GM20431 (cell line): ENCODE data around the gene OR52A5.

Experiments used
- in situ Hi-C: fragments of 300-500 bp; cut with MseI, MboI; formaldehyde crosslinking; loops from one replicate; pipeline ENCODE4 v1.15.0; 2020; ENCODE audit warnings: low sequenced_read_pairs; ENCODE audit not compliant: unreplicated experiment

OR52A5 gene

DNA sequence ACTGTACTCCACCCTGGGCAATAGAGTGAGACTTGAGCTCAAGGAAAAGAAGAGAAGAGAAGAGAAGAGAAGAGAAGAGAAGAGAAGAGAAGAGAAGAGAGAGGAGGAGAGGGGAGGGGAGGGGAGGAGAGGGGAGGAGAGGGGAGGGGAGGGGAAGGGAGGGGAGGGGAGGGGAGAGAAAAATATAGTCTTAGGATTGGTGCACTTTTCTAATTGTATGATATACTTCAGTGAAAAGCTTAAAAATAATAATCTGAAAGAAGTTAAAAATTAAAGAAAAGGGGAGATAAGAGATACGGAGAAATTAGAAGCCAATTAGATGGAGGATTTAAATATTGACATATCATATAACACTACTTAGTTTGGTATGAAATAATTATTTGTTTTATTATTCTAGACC lies 19.3 kb downstream of the OR52A5 start:
- in situ Hi-C loops, result loop anchor here (25.0 kb wide), 1 partner anchor 268 kb away; the partner anchor contains the start of gene OR51M1

DNA sequence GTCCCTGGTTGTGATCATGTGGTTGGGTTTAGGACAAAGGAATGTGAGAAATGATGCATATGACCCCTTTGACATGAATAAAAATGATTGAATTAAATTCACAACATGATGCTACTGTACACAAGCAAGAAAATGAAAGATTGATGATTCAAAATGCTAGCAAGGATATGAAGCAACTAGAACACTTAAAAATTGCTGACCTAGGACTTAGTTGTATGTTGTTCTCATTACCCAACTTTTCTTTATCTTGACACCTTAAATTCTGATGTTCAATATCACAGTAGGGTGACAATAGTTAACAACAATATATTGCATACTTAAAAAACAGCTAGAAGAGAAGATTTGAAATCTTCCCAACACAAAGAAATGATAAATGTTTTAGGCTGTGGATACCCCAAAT lies 20.6 kb downstream of the OR52A5 start:
- in situ Hi-C loops, result loop anchor here (25.0 kb wide), 1 partner anchor 270 kb away; the partner anchor contains the start of gene OR51M1

DNA sequence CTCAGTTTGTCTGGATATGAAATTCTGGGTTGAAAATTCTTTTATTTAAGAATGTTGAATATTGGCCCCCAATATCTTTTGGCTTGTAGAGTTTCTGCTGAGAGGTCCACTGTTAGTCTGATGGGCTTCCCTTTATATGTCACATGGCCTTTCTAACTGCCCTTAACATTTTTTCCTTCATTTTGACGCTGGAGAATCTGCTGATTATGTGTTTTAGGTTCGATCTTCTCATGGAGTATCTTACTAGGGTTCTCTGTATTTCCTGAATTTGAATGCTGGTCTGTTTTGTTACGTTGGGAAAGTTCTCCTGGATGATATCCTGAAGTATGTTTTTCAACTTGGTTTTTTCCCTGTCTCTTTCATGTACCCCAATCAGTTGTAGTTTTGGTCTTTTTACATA lies 22.8 kb downstream of the OR52A5 start:
- in situ Hi-C loops, result loop anchor here (25.0 kb wide), 1 partner anchor 272 kb away; the partner anchor contains the start of gene OR51M1

DNA sequence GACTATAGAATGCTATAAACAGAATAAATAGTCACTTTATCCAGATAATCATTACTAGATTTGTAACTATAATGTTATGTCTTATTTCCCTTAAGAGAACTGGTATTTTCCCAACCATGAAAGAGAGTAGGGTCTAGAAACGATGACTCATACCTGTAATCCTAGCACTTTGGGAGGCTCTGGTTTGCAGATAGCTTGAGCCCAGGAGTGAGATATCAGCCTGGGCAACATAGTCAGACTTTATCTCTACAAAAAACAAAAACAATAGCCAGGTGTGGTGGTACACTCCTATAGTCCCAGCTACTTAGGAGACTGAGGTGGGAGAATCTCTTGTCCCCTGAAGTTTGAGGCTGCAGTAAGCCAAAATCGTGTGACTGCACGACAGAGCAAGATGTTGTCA lies 30.9 kb downstream of the OR52A5 start:
- in situ Hi-C loops, result loop anchor here (25.0 kb wide), 1 partner anchor 280 kb away; the partner anchor contains the start of gene OR51M1

DNA sequence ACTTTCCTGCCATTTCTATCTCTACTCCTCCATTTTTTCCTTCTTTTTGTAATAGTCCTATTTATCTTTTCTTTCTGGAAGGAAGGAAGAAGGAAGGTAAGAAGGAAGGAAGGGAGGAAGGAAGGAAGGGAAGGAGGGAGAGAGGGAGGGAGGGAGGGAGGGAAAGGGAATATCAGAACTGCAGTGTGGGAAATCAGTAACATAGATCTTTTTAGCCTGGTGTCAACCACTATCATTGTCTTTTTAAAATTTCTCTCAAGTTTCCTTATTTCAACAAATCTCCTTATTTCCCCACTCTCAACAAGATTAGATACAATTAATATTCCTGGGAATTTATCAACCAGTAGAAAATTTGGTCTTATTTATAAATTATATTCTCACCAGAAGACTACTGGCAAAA lies 35.1 kb downstream of the OR52A5 start:
- in situ Hi-C loops, result loop anchor here (25.0 kb wide), 1 partner anchor 284 kb away; the partner anchor contains the start of gene OR51M1

DNA sequence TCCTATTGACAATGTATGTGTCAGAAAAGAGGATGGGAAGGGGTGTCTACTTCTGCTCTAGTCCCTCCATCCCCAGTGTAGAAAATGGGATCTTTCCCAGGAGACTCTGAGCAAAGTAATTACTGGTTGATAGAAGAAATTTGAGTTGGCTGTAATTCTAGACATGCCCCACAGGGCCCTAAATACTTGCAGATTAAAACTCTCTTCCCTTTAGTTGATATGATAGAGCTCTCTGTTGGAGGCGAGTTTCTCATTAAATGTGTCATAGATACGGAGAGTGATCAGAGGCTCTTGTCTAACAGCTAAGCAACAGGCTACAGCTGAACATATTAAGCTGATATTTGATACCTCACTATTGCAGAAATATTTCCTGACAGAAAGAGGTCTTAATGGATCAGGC lies 35.9 kb downstream of the OR52A5 start:
- in situ Hi-C loops, result loop anchor here (25.0 kb wide), 1 partner anchor 285 kb away; the partner anchor contains the start of gene OR51M1

DNA sequence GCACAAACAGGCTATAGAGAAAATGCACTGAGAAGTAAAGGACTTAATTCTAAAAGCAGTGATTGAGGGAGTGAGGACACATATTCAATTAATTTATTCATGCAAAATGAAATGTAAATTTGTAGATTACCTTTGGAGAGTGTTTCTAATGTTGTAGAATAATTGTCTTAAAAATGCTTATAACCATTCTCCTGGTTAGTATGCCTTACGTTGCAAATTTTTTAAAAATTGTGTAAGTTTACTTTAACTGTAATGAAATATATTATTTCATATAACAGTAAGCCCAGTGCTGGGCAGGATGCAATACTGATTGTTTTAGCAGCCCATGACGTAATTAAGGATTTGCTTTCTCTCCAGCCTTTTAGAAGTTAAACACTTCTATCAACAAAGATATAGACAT lies 42.1 kb downstream of the OR52A5 start:
- in situ Hi-C loops, result no loop called here

DNA sequence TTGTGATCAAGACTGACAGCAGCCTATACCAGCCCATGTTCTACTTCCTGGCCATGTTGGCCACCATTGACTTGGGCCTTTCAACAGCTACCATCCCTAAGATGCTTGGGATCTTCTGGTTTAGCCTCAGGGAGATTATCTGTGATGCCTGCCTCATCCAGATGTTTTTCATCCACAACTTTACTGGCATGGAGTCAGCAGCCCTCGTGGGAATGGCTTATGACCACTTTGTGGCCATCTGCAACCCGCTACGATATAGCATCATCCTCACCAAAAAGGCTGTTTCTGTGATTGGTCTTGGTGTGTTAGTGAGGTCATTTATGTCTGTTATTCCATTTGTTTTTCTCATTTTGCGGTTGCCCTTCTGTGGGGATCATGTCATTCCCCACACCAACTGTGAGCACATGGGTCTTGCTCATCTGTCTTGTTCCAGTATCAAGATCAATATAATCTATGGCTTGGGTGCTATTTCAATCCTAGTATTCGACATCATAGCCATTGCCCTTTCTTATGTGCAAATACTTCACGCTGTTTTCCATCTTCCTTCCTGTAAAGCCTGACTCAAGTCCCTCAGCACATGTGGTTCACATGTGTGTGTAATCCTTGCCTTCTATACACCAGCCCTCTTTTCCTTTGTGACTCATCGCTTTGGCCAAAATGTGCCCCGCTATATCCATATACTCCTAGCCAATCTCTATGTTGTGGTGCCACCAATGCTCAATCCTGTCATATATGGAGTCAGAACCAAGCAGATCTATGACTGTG lies 45.2 kb downstream of the OR52A5 start:
- in situ Hi-C loops, result no loop called here

DNA sequence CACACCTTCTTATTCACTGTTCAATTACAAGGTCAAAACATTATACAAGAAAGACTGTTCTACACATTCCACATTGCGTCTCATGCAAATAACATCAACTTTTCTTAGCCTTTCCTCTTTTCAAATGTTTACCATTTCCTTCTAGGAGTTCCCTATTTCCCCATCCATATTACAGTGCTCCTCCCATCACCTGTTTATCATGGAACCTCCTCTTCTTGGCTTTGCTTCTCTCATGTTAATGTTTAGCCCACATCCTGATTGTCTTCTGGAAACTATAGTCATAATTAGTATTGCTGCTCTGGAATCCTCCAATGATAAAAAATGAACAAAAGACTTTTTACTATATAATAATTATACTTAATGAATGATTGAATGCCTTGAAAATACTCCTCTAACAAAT lies 47.5 kb downstream of the OR52A5 start:
- in situ Hi-C loops, result no loop called here

DNA sequence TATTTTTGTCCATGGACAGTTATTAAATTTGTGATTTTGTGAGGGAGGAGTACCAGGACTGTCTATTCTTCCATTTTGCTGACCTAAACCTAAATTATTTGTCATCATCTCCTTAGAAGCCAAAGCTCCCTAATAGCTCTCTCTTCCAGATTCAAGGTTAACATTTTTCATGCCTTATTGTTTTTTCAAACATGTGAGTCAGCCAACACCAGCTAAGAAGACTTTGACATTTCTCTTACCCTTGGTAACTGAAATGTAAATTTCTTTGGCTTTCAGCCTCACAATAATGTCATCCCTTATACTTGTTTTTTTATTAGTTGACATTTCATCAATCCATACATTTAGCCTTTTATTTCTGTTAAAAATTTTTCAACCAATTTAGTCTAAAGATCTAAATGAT lies 49.6 kb downstream of the OR52A5 start:
- in situ Hi-C loops, result no loop called here

DNA sequence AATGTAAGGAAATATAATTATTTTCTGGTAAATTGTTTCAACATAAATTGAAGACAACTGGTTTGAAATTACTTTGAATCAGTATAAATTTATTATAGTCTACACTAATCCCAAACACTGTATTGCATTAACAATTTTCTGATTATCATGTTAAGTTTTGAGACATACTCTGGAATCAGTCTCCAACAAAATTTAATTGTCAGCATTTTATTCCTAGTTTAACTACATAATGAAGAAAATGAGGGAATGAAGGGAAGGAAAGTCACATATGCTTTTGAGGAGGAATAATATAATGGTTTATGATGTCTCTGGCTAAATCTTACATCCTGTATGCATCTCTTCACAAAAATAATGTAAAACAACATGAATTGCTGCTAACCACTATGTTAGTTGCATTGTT lies 54.6 kb downstream of the OR52A5 start:
- in situ Hi-C loops, result no loop called here

DNA sequence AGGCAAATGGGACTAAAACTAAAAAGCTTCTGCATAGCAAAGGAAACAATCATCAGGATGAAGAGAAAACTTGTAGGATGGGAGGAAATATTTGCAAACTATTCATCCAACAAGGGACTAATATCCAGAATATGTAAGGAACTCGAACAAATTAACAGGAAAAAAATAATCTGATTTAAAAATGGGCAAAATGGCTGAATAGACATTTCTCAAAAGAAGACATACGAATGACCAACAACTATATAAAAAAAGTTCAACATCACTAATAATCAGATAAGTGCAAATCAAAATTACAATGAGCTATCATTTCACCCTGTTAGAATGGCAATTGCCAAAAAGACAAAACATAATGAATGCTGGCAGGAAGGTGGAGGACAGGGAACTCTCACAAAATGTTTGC lies 56.8 kb downstream of the OR52A5 start:
- in situ Hi-C loops, result no loop called here
